HG02588 (cell line): Measurements from ENCODE around the gene ATXN7L2.

Experiments used
- ATAC-seq: cut with Tn5 transposase; IDR thresholded peaks from one replicate; pipeline ENCODE4 v1.9.1; 2021; ENCODE audit warnings: mild to moderate bottlenecking, moderate library complexity; ENCODE audit not compliant: unreplicated experiment

The ATXN7L2 gene

GRCh38 chr1:109475261-109475660, 8.4 kb upstream of the ATXN7L2 start:
- ATAC-seq = no peak

DNA sequence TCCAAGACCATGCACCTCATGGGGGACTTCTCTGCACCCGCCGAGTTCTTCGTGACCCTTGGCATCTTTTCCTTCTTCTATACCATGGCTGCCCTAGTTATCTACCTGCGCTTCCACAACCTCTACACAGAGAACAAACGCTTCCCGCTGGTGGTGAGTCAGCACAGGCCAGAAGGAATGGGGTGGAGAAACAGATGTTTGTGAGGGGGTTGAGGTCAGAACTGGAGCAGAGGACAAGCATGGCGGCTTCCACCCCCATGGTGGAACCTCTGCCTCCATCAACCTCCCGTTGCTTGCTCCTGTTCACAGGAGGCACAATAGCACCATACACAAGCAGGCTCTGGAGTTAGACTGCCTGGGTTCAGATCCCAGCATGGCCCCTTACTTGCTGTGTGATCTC, 6.9 kb upstream of the ATXN7L2 start:
- ATAC-seq = no peak

- no peak for ATAC-seq
These were observed 5.9 kb upstream of the ATXN7L2 start for GRCh38 chr1:109477821-109478220.

DNA sequence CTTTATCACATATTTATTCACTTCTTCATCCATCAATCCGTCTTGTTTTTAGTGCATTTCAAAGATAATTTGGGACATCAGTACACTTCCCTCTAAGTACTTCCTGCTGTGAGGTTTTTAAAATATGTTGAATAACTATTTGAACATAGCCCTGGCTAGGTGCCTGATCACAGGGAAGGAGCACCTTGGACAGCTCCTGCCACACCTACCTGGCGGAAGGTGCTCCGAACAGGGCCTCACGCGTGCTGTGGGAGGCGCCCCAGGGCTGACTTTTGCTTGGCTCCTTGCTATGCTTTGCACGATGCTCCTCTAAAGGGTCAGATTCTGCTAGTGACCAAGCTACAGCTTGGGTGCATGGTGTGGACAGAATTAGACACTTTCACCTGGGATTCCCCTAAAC, 4.9 kb upstream of the ATXN7L2 start:
- no peak for ATAC-seq

GRCh38 chr1:109479311-109479710, 4.4 kb upstream of the ATXN7L2 start:
- ATAC-seq = no peak

DNA sequence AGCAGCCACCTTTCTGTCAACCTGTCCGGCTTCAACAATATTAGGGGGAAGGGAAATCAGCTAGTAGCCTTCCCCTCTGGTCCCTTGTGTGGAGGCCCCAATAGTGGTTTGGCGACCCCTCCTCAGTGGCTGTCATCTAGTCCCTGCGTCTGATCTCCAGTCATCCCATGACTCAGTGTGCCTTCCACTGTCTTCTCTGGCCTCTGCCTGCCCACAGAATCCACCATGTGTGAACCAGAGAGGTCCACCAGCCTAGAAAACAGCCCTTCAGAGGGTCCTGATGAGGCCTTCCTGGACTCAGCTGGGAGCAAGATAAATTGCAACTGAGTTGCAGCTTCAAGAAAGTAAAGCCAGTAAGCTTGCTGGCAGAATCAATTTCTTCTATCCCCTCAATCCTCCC, 3.8 kb upstream of the ATXN7L2 start:
- ATAC-seq = no peak

- no peak for ATAC-seq
These were observed 2.1 kb upstream of the ATXN7L2 start for GRCh38 chr1:109481646-109482045.

DNA sequence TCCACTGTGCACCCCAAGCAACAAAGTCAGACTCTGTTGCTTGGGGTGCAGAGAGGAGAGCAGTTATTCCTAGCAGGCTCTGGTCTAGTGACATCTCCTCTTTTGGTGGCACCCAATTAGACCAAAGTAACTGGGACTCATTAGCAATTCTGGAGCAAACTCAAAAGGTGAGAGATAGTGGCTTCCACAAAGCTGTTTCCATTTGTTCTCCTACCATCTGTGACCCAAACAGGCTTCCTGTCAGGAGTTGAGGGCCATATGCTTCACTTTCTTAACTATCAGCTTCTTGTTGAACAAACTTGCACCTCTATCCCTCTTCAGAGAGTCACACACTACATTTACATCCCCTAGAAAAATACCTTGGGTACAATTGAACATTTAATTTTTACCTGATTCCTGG, 1.5 kb upstream of the ATXN7L2 start:
- no peak for ATAC-seq

DNA sequence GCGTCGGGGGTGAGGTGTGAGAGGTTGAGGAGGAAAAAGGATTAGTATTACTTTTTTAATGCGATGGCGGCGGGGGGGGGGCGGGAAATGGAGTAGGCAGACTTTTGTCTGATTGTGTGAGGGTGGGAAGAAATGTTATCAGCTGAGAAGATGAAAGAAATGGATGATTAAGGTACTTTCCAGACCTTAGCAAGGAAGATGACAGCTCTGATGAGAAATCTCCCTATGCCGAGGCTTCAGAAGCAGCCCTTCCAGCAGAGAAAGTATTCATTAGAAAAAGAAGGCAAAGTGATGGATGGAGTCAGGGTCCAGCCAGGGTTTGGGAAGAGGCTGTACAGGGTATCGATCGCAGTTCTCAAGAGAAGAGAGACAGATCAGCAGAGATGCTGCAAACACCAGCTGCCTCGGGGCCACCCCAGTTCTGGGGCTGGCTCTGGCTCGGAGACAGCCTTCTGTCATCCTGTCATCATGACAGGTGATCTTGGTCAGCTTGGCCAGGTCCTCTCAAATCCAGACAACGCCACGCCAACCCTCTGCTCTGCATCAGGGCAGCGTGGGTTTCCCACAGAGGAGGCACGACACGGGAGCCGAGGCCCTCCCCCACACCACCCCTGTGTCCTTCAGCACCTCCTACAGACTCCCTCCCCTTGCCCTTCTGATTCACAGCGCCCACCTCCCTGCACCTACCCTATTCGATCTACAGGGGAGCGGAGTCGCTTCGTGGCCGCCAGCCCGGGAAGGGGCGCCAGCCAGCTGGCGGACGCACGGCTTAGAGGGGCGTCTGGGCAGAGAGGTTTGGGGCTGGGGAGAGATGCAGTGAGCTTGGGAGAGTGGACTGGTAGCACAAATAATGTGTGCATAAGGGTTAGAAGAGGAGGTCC, 674 bp upstream of the ATXN7L2 start:
- ATAC-seq = peak; percentile 8

- ATAC-seq = no peak
These were observed 842 bp downstream of the ATXN7L2 start for GRCh38 chr1:109484519-109484975.

GRCh38 chr1:109485001-109485400, 1.3 kb downstream of the ATXN7L2 start:
- no peak for ATAC-seq

DNA sequence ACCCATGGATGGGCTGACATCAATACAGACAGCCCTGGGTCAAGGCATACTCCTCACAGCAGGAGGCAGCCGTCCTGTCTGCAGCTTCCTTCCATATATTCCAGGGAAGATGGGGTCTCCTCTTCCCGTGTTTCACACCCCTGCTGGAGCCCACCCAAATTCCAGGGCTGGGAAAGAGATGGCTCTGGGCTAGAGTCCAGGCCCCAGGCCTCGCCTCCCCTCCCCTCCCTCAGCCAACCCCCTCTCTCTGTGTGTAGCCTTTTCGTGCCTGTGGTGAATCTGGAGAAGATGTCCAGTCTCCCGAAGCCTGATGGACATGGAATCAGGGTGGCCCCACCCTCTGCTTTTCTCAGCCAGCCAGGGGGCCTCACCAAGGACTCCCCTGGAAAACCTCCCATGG, 3.6 kb downstream of the ATXN7L2 start:
- no peak for ATAC-seq

GRCh38 chr1:109488201-109488600, 4.5 kb downstream of the ATXN7L2 start:
- ATAC-seq = no peak

- no peak for ATAC-seq
These were observed 5.0 kb downstream of the ATXN7L2 start for GRCh38 chr1:109488696-109489095.

- ATAC-seq = peak; percentile 30
These were observed 6.6 kb downstream of the ATXN7L2 start for GRCh38 chr1:109490029-109490933.

- no peak for ATAC-seq
These were observed 7.2 kb downstream of the ATXN7L2 start for GRCh38 chr1:109490934-109491302.

GRCh38 chr1:109491372-109491771, 7.7 kb downstream of the ATXN7L2 start:
- no peak for ATAC-seq

- no peak for ATAC-seq
These were observed 9.1 kb downstream of the ATXN7L2 start for GRCh38 chr1:109492779-109493178.

DNA sequence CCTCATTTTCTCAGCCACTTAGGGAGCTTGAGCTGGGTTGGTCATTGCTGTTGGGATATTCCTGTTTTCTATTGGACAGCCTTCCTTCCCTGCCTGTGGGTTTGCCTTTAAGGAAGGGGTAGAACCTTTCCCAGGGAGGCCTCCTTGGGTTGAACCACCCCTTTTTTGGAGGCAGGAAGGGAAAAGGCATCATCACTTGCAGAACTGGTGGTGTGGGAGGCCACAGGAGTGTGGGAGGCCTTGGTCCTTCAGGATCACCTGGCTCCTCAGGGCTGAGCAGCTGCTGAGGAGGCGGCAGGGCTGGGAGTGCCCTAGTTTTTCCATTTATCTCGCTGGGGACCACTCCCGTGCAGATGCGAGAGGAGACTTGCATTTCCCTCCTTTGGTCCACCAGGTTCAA, 9.5 kb downstream of the ATXN7L2 start:
- no peak for ATAC-seq

DNA sequence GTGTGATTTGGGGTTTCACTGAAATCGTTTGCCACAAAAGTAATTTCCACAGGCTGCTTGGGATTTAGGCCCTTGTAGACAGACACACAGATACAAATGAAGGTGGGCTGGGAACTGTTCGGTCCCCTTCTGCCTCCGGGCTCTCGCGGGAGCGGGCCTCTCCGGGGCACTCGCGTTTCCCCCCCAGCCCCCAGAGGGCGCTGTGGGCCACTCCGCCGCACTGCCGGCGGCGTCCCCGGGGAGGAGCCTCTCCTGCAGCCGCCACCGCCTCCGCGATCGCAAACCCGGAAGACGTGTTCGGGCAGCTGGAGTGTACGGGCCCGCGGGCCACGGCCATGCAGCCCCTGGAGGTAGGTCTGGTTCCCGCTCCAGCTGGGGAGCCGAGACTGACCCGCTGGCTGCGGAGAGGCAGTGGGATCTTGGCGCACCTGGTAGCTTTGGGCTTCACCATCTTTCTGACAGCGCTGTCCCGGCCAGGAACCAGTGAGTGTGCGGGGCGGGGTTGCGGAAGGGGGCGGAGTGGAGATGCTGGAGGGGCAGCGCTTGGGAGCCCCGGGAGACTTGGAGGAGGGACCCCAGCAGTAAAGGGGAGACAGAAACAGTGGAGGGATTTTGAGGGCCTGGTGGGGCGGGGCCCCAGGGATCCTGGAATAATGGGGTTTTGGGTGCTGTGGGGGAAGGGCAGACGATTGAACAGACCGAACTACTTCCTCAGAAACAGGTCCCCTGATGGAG, 10.3 kb downstream of the ATXN7L2 start, which contains the start of gene CYB561D1:
CYB561D1 (plus strand) TSS at position 290 of the 735 bp plus-strand sequence; CDS start at position 336, 46 bp downstream.
- peak; percentile 81 for ATAC-seq

DNA sequence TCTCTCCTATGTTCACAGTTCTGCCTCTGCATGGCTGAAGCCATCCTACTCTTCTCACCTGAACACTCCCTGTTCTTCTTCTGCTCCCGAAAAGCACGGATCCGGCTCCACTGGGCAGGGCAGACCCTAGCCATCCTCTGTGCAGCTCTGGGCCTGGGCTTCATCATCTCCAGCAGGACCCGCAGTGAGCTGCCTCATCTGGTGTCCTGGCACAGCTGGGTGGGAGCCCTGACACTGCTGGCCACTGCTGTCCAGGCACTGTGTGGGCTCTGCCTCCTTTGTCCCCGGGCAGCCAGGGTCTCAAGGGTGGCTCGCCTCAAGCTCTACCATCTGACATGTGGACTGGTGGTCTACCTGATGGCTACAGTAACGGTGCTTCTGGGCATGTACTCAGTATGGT, 12.0 kb downstream of the ATXN7L2 start:
- no peak for ATAC-seq
